PC-3 (cell line): ENCODE results near the gene PDSS2. TPM values are rescaled to one million over a fixed set of nuclear protein-coding genes. Genes with fewer than 3 reads are reported as not detected.

Experiments used
- ATAC-seq: fragments of 200-7000 bp; cut with Tn5 transposase; 2 replicates; pipeline ENCODE4 v1.9.1; 2020; ENCODE audit warnings: mild to moderate bottlenecking, moderate library complexity
- BruUV-seq: library from RNA; stranded (reverse); fragments of 400-500 nt; replicated peaks from 2 replicates; lab custom pipeline; 2021; lab: Mats Ljungman, UMichigan
- CTCF ChIA-PET: fragments of 300-600 bp; sonication (Branson Sonifier 250); formaldehyde crosslinking; loops from one replicate; lab custom pipeline; 2022; ENCODE audit warnings: antibody characterized with exemption; lab: Charles Lee
- POLR2A ChIA-PET: fragments of 300-600 bp; sonication (Branson Sonifier 250); formaldehyde crosslinking; loops from one replicate; lab custom pipeline; 2022; ENCODE audit warnings: antibody characterized with exemption; ENCODE audit not compliant: unreplicated experiment; lab: Charles Lee
- DNase-seq: peaks from one replicate; pipeline ENCODE4 v3.0.0-alpha.2; 2015
- H2AFZ ChIP-seq: fragments of 300-600 bp; sonication (generic); 2 replicates; pipeline ENCODE4 v1.6.0; 2016; ENCODE audit warnings: antibody characterized with exemption, low read length
- H3F3A ChIP-seq: fragments of 300-600 bp; sonication (generic); one replicate; pipeline ENCODE4 v1.6.0; 2017; ENCODE audit warnings: antibody characterized with exemption, low read length, control low read depth, mild to moderate bottlenecking; ENCODE audit not compliant: unreplicated experiment
- H3K27ac ChIP-seq: fragments of 300-600 bp; sonication (generic); 2 replicates; pipeline ENCODE4 v1.5.1; 2016; ENCODE audit warnings: mild to moderate bottlenecking, low read length
- H3K27me3 ChIP-seq: fragments of 300-600 bp; sonication (generic); 2 replicates; pipeline ENCODE4 v1.6.1; 2016; ENCODE audit warnings: low read length, mixed read lengths
- H3K36me3 ChIP-seq: fragments of 300-600 bp; sonication (generic); 2 replicates; pipeline ENCODE4 v1.6.1; 2016; ENCODE audit warnings: low read depth, mixed run types, low read length, mixed read lengths
- H3K4me1 ChIP-seq: fragments of 300-600 bp; sonication (generic); 2 replicates; pipeline ENCODE4 v1.5.1; 2016; ENCODE audit warnings: low read length; ENCODE audit not compliant: insufficient read depth
- H3K4me2 ChIP-seq: fragments of 300-600 bp; sonication (generic); 2 replicates; pipeline ENCODE4 v1.6.0; 2016; ENCODE audit warnings: low read length
- H3K4me3 ChIP-seq: fragments of 300-600 bp; sonication (generic); 2 replicates; pipeline ENCODE4 v1.5.1; 2016; ENCODE audit warnings: mild to moderate bottlenecking, low read length, mixed read lengths
- H3K79me2 ChIP-seq: fragments of 300-600 bp; sonication (generic); 2 replicates; pipeline ENCODE4 v1.6.1; 2017; ENCODE audit warnings: low read length, mixed read lengths
- H3K9ac ChIP-seq: fragments of 300-600 bp; sonication (generic); 2 replicates; pipeline ENCODE4 v1.6.0; 2016; ENCODE audit warnings: mild to moderate bottlenecking, low read length
- H3K9me2 ChIP-seq: fragments of 300-600 bp; sonication (generic); replicated peaks from 2 replicates; pipeline ENCODE4 v1.6.1; 2016; ENCODE audit warnings: mixed run types, low read length, mixed read lengths
- H3K9me3 ChIP-seq: fragments of 300-600 bp; sonication (generic); 2 replicates; pipeline ENCODE4 v1.6.1; 2016; ENCODE audit warnings: low read length, mixed read lengths
- H4K20me1 ChIP-seq: fragments of 300-600 bp; sonication (generic); 2 replicates; pipeline ENCODE4 v1.6.1; 2016; ENCODE audit warnings: low read length, mixed read lengths
- EZH2 ChIP-seq: fragments of 300-600 bp; sonication (generic); IDR thresholded peaks from one replicate; pipeline ENCODE4 v1.6.1; 2017; ENCODE audit warnings: antibody characterized with exemption, mild to moderate bottlenecking, low read length; ENCODE audit not compliant: unreplicated experiment
- EZH2phosphoT487 ChIP-seq: fragments of 300-600 bp; sonication (generic); IDR thresholded peaks from 2 replicates; pipeline ENCODE4 v1.6.1; 2018; ENCODE audit warnings: mild to moderate bottlenecking, antibody characterized with exemption, low read length, borderline replicate concordance
- intact Hi-C: fragments of 100-400 bp; cut with micrococcal nuclease; formaldehyde crosslinking; loops from 2 replicates; pipeline ENCODE4 v1.9.0; 2023
- total RNA-seq: library from RNA; depleted of rRNA; stranded (reverse); fragments of >200 nt; gene quantifications from 2 replicates; pipeline ENCODE4 v1.2.3, GENCODE V29; 2014
- TF ChIP-seq, protein P1 (sequence below): fragments of 300-600 bp; sonication (generic); conservative IDR thresholded peaks from 2 replicates; pipeline ENCODE4 v1.5.1; 2017; ENCODE audit warnings: antibody characterized with exemption, low read depth, mild to moderate bottlenecking, low read length

The PDSS2 gene
- total RNA-seq, 1 experiment from 2014 or later: 6.6 TPM

DNA sequence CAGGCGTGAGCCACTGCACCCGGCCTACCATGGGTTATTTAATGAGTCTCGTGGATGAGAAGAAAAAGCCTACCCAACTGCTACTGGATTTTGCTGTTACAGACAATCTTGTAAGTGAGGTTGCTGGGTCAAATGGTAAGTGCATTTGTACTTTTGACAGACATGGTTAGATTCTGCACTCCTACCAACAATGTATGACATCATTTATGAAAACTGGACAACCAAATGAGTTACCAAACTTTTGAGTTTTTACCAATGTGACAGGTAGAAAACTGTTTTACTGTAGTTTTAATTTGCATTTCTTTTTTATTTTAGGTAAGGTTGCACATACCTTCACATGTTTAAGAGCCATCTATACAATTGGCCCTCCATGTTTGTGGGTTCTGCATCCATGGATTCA lies 48.2 kb downstream of the PDSS2 start:
- no peak for TF ChIP-seq EZH2phosphoT487
- TF ChIP-seq, protein P1, sequence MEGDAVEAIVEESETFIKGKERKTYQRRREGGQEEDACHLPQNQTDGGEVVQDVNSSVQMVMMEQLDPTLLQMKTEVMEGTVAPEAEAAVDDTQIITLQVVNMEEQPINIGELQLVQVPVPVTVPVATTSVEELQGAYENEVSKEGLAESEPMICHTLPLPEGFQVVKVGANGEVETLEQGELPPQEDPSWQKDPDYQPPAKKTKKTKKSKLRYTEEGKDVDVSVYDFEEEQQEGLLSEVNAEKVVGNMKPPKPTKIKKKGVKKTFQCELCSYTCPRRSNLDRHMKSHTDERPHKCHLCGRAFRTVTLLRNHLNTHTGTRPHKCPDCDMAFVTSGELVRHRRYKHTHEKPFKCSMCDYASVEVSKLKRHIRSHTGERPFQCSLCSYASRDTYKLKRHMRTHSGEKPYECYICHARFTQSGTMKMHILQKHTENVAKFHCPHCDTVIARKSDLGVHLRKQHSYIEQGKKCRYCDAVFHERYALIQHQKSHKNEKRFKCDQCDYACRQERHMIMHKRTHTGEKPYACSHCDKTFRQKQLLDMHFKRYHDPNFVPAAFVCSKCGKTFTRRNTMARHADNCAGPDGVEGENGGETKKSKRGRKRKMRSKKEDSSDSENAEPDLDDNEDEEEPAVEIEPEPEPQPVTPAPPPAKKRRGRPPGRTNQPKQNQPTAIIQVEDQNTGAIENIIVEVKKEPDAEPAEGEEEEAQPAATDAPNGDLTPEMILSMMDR: no peak
- no peak for TF ChIP-seq EZH2
- H4K20me1 ChIP-seq: no peaks in the 10 kb centered on the region
- ChIA-PET POLR2A (no interaction called here), CTCF (no interaction called here)
- no peak for DNase-seq
- no TSS peak for BruUV-seq
- H3K9me2 ChIP-seq: no peaks in the 10 kb centered on the region
- no peak for ATAC-seq
- no peaks in the 10 kb centered on the region for H3K9me3 ChIP-seq
- no peaks in the 10 kb centered on the region for H3K4me1 ChIP-seq
- no peaks in the 10 kb centered on the region for H3F3A ChIP-seq
- intact Hi-C loops: no loop called here
- no peak overlapping the region for H2AFZ ChIP-seq
- no peaks in the 10 kb centered on the region for H3K36me3 ChIP-seq
- H3K4me2 ChIP-seq: no peak overlapping the region
- no peak overlapping the region for H3K27ac ChIP-seq
- H3K27me3 ChIP-seq: no peaks in the 10 kb centered on the region
- H3K4me3 ChIP-seq: no peak overlapping the region
- H3K9ac ChIP-seq: no peak overlapping the region
- H3K79me2 ChIP-seq: no peaks in the 10 kb centered on the region

DNA sequence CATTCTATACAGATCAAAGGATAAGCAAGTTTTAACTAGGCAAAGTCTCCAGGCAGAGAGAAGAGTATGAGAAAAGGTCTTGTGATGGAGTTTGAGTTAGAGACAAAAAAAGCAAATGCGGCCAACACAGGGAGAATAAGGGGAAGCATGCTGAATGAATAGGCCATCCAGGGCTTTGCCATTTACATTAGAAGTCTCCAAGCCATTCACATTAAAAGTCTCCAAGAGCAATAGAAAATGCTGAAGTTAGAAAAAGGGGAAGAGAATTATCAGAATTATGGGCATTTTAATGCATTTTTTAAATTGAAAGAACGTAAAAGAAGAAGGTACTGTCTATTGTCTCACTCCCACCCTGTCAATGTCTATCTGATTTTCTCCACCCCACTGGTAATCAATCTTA lies 49.4 kb downstream of the PDSS2 start:
- CTCF ChIA-PET: no interaction called here

DNA sequence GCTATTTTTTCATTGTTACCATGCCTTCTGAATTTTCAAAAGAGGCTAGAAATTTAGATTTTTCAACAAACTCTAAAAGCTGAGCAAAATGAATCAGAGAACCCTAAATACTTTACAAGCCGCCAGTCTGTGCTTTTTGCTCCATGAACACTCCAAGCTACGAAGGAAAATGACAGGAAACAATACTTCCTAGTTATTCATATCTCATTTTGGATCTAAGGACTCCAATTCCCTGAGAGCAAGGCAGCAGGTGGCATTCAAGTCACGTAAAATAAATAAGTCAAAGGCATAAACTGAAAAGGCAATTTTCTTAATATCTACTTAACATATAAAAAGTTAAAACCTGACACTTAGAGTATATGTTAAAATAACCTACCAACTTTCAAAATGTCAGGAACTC lies 50.6 kb downstream of the PDSS2 start:
- no peak overlapping the region for H2AFZ ChIP-seq
- no peak overlapping the region for H3K4me2 ChIP-seq
- no peak overlapping the region for H3K27ac ChIP-seq
- no peak for DNase-seq
- H3K27me3 ChIP-seq: no peaks in the 10 kb centered on the region
- no peak for ATAC-seq
- POLR2A ChIA-PET: no interaction called here
- H3K36me3 ChIP-seq: no peaks in the 10 kb centered on the region
- intact Hi-C loops: no loop called here
- BruUV-seq: no TSS peak
- H3K4me3 ChIP-seq: no peak overlapping the region
- H4K20me1 ChIP-seq: no peaks in the 10 kb centered on the region
- H3F3A ChIP-seq: no peaks in the 10 kb centered on the region
- H3K9me3 ChIP-seq: no peaks in the 10 kb centered on the region
- no peak for TF ChIP-seq EZH2phosphoT487
- H3K4me1 ChIP-seq: no peaks in the 10 kb centered on the region
- CTCF ChIA-PET: no interaction called here
- H3K9me2 ChIP-seq: no peaks in the 10 kb centered on the region
- H3K9ac ChIP-seq: no peak overlapping the region
- no peaks in the 10 kb centered on the region for H3K79me2 ChIP-seq

More for the DNA sequence above, 49.4 kb downstream of the PDSS2 start:
- H4K20me1 ChIP-seq: no peaks in the 10 kb centered on the region
- DNase-seq (no peak), ATAC-seq (no peak)
- H3K4me3 ChIP-seq: no peak overlapping the region
- H3K4me2 ChIP-seq: no peak overlapping the region
- H3K9ac ChIP-seq: no peak overlapping the region
- H3K4me1 ChIP-seq: no peaks in the 10 kb centered on the region
- POLR2A ChIA-PET: interaction anchor here (0.6 kb wide), 1 partner anchor 328 kb away, joined by 4 read pairs; no protein-coding TSS in a partner anchor
- intact Hi-C loops: no loop called here
- no TSS peak for BruUV-seq
- H3K9me2 ChIP-seq: no peaks in the 10 kb centered on the region
- H3K27me3 ChIP-seq: no peaks in the 10 kb centered on the region
- H3K27ac ChIP-seq: no peak overlapping the region
- H2AFZ ChIP-seq: no peak overlapping the region
- H3K9me3 ChIP-seq: no peaks in the 10 kb centered on the region
- no peak for TF ChIP-seq EZH2
- no peak for TF ChIP-seq EZH2phosphoT487
- TF ChIP-seq, protein P1: no peak
- H3K36me3 ChIP-seq: no peaks in the 10 kb centered on the region
- no peaks in the 10 kb centered on the region for H3K79me2 ChIP-seq
- H3F3A ChIP-seq: no peaks in the 10 kb centered on the region
